ENCODE results near the gene CLIP4. TPM values are rescaled to one million over a fixed set of nuclear protein-coding genes. Genes with fewer than 3 reads are reported as not detected.
A peak's percentile ranks its signal among the peaks of the same experiment; 100 is the strongest.

The CLIP4 gene
- polyA plus RNA-seq, 1 experiment: 71.4 TPM

DNA sequence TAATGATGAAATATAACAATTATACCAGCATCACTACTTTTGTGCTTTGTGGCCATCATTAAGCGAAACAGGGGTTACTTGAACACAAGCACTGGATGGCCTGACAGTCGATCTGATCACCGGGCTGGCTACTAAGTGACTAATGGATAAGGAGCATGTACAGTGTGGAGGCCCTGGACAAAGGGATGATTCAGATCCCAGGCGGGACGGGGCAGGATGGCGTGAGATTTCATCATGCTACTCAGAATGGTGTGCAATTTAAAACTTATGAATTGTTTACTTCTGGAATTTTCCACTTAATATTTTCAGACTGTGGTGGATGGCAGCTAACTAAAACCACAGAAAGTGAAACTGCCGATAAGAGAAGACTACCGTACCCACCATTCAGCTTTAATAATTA lies 7.0 kb upstream of the CLIP4 start:
- Histone ChIP-seq H3K9me3 (ENCODE audit: control insufficient read depth, insufficient read depth, low read length) (no peaks in the 10 kb centered on the region), H3K4me3 (ENCODE audit: low read depth, low read length) (no peak overlapping the region; the same call in 1 of the 2 replicates), H3K27me3 (ENCODE audit: control insufficient read depth, insufficient read depth, low read length) (no peaks in the 10 kb centered on the region), H3K27ac (ENCODE audit: low read depth, low read length) (peak overlapping the region; percentile 69)
- CTCF ChIA-PET: no interaction called here
- DNase-seq (ENCODE audit: low read depth, low spot score): peak; percentile 88
- TF ChIP-seq, protein P1, sequence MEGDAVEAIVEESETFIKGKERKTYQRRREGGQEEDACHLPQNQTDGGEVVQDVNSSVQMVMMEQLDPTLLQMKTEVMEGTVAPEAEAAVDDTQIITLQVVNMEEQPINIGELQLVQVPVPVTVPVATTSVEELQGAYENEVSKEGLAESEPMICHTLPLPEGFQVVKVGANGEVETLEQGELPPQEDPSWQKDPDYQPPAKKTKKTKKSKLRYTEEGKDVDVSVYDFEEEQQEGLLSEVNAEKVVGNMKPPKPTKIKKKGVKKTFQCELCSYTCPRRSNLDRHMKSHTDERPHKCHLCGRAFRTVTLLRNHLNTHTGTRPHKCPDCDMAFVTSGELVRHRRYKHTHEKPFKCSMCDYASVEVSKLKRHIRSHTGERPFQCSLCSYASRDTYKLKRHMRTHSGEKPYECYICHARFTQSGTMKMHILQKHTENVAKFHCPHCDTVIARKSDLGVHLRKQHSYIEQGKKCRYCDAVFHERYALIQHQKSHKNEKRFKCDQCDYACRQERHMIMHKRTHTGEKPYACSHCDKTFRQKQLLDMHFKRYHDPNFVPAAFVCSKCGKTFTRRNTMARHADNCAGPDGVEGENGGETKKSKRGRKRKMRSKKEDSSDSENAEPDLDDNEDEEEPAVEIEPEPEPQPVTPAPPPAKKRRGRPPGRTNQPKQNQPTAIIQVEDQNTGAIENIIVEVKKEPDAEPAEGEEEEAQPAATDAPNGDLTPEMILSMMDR (IDR thresholded peaks at IDR 0.05; ENCODE audit: low read depth, low read length): no peak
- POLR2A ChIA-PET: interaction anchor here (0.5 to 3.4 kb wide), 2 partner anchors 9 to 22 kb away, joined by 3 to 11 read pairs; no protein-coding TSS in a partner anchor

DNA sequence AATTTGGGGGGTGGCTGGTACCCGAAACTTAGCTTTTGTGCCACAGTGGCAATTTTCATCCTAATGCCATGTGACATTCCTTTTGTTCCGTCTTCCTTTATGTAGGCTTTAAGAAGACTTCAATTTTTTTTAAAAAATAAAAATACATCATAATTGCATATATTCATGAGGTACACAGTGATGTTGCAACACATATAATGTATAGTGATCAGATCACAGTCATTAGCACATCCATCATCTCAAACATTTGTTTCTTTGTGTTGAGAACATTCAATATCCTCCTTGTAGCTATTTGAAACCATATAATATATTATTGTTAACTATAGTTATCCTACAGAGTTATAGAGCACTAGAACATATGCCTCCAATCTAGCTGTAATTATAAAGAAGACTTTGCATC lies 6.0 kb upstream of the CLIP4 start:
- no peak for DNase-seq (ENCODE audit: low read depth, low spot score)
- no peak overlapping the region for H3K27ac ChIP-seq (ENCODE audit: low read depth, low read length)
- ChIA-PET POLR2A (no interaction called here), CTCF (no interaction called here)
- H3K4me3 ChIP-seq (ENCODE audit: low read depth, low read length): no peak overlapping the region
- no peaks in the 10 kb centered on the region for H3K9me3 ChIP-seq (ENCODE audit: control insufficient read depth, insufficient read depth, low read length)
- no peaks in the 10 kb centered on the region for H3K27me3 ChIP-seq (ENCODE audit: control insufficient read depth, insufficient read depth, low read length)
- TF ChIP-seq, protein P1 (IDR thresholded peaks at IDR 0.05; ENCODE audit: low read depth, low read length): no peak

DNA sequence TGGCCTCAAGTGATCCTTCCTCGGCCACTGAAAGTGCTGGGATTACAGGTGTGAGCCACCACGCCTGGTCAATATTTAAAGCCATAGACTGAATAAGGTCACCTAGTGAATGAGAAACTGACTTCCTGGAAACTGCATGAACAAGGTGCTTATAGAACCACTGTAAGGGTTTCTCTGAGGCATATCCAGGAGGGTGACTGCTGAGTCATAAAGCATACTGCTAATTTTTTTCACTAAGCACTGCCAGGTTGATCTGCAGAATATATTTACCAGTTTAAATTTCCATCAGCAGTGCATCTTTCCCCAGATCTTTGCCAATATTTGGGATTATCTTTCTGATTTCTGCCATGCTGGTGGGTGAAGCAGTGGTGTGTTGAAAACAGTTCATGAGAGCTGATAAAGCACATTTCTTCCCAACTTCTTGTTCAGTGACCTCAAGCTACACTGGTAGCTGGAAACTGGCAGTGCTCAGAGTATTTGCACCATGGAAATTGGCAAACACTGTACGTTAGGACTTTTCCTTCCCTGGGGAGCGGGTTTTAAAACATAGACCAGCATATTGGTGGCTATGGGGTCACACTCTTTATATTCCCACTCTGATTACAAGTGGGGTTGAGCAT lies 4.2 kb upstream of the CLIP4 start:
- DNase-seq (ENCODE audit: low read depth, low spot score): no peak
- Histone ChIP-seq H3K9me3 (ENCODE audit: control insufficient read depth, insufficient read depth, low read length) (no peaks in the 10 kb centered on the region), H3K27me3 (ENCODE audit: control insufficient read depth, insufficient read depth, low read length) (no peaks in the 10 kb centered on the region), H3K27ac (ENCODE audit: low read depth, low read length) (no peak overlapping the region), H3K4me3 (ENCODE audit: low read depth, low read length) (no peak overlapping the region)
- TF ChIP-seq, protein P1 (IDR thresholded peaks at IDR 0.05; ENCODE audit: low read depth, low read length): no peak
- ChIA-PET CTCF (no interaction called here), POLR2A (interaction anchor here (0.6 kb wide), 1 partner anchor 12 kb away, joined by 5 read pairs; no protein-coding TSS in a partner anchor)

GRCh38 chr2:29112379-29112778 lies 2.8 kb upstream of the CLIP4 start:
- POLR2A ChIA-PET: no interaction called here
- no peak for DNase-seq (ENCODE audit: low read depth, low spot score)
- Histone ChIP-seq H3K27me3 (ENCODE audit: control insufficient read depth, insufficient read depth, low read length) (no peaks in the 10 kb centered on the region), H3K9me3 (ENCODE audit: control insufficient read depth, insufficient read depth, low read length) (no peaks in the 10 kb centered on the region), H3K4me3 (ENCODE audit: low read depth, low read length) (no peak overlapping the region), H3K27ac (ENCODE audit: low read depth, low read length) (no peak overlapping the region)
- CTCF ChIA-PET: no interaction called here
- TF ChIP-seq, protein P1 (IDR thresholded peaks at IDR 0.05; ENCODE audit: low read depth, low read length): no peak

GRCh38 chr2:29113027-29113686 lies 2.1 kb upstream of the CLIP4 start:
- Histone ChIP-seq H3K4me3 (ENCODE audit: low read depth, low read length) (no peak overlapping the region), H3K27ac (ENCODE audit: low read depth, low read length) (no peak overlapping the region), H3K9me3 (ENCODE audit: control insufficient read depth, insufficient read depth, low read length) (no peaks in the 10 kb centered on the region), H3K27me3 (ENCODE audit: control insufficient read depth, insufficient read depth, low read length) (no peaks in the 10 kb centered on the region)
- ChIA-PET CTCF (no interaction called here), POLR2A (interaction anchor here (0.7 kb wide), 1 partner anchor 17 kb away, joined by 4 read pairs; no protein-coding TSS in a partner anchor)
- no peak for DNase-seq (ENCODE audit: low read depth, low spot score)
- TF ChIP-seq, protein P1 (IDR thresholded peaks at IDR 0.05; ENCODE audit: low read depth, low read length): no peak
